ENCODE results near the gene C12orf60. TPM values are rescaled to one million over a fixed set of nuclear protein-coding genes. Genes with fewer than 3 reads are reported as not detected.

Gene C12orf60
- polyA plus RNA-seq, 3 donors = 0.11 to 0.46 TPM; not detected in 1

DNA sequence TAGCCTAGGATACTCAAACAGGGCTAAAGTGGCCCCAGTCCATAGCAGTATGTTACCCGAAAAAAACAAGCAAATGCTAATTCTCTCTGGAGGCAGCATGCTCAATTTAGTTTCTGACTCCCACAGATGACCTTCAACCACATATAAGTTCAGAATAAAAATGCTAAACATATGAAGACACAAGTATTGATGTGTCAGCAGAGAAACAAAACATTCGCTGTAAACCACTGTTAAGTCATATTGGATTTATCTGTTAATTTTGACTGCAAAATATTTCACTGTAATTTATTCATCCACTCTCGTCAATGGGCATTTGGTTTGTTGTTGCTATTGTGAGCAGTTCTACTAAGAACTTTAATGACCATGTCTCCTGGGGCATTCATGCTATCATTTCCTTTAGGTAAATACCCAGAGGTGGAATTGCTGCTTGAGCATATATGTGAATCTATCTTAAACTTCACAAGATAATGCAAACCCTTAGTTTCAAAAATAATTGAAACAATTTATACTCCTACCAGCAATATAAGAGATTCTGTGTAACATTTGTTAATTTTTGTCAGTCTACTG is 36.7 kb upstream of the C12orf60 start:
- no peak overlapping the region for H3K9ac ChIP-seq (ENCODE audit: insufficient read depth, low read length, poor library complexity, severe bottlenecking)
- no peaks in the 10 kb centered on the region for H3K27me3 ChIP-seq (ENCODE audit: control insufficient read depth in 2 of 2, insufficient read depth in 2 of 2, low read length in 2 of 2)
- TF ChIP-seq, protein P1, sequence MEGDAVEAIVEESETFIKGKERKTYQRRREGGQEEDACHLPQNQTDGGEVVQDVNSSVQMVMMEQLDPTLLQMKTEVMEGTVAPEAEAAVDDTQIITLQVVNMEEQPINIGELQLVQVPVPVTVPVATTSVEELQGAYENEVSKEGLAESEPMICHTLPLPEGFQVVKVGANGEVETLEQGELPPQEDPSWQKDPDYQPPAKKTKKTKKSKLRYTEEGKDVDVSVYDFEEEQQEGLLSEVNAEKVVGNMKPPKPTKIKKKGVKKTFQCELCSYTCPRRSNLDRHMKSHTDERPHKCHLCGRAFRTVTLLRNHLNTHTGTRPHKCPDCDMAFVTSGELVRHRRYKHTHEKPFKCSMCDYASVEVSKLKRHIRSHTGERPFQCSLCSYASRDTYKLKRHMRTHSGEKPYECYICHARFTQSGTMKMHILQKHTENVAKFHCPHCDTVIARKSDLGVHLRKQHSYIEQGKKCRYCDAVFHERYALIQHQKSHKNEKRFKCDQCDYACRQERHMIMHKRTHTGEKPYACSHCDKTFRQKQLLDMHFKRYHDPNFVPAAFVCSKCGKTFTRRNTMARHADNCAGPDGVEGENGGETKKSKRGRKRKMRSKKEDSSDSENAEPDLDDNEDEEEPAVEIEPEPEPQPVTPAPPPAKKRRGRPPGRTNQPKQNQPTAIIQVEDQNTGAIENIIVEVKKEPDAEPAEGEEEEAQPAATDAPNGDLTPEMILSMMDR (IDR thresholded peaks at IDR 0.05) = no peak
- Mint-ChIP-seq H3K27me3 (ENCODE audit: low read depth in 3 of 3) (no peaks in the 10 kb centered on the region), H3K4me3 (no peak overlapping the region), H3K9me3 (peaks cover 0 to 7% (median 3%) of the 10 kb centered on the region in 7 donors), H3K36me3 (peaks cover 11 to 14% of the 10 kb centered on the region in 2 donors), H3K27ac (peak overlapping the region in 1 of 7 donors; percentile 39), H3K4me1 (peaks cover 27% of the 10 kb centered on the region)
- H3K36me3 ChIP-seq (replicated peaks in 1 of 2; ENCODE audit: control insufficient read depth in 1 of 2, insufficient read depth in 2 of 2, low read length in 2 of 2) = peaks cover 0 to 4% of the 10 kb centered on the region in 2 donors
- peaks cover 37% of the 10 kb centered on the region for H3K79me2 ChIP-seq (ENCODE audit: insufficient read depth, low read length)
- H3K9me3 ChIP-seq (replicated peaks in 1 of 2; ENCODE audit: control insufficient read depth in 1 of 2, insufficient read depth in 1 of 2, low read length in 2 of 2) = no peaks in the 10 kb centered on the region
- H2AFZ ChIP-seq (ENCODE audit: insufficient read depth, low read depth, low read length, poor library complexity, severe bottlenecking) = no peak overlapping the region
- no peak overlapping the region for H3K4me3 ChIP-seq (replicated peaks in 1 of 3; ENCODE audit: low read depth in 2 of 3, low read length in 3 of 3)
- peaks cover 10% of the 10 kb centered on the region for H4K20me1 ChIP-seq (ENCODE audit: insufficient read depth, low read length)
- H3K4me1 ChIP-seq (ENCODE audit: control insufficient read depth in 1 of 2, insufficient read depth in 2 of 2, low read length in 2 of 2) = peaks cover 18 to 23% of the 10 kb centered on the region in 2 donors
- intact Hi-C loops (cut with micrococcal nuclease) = loop anchor here in 1 of 2 donors (5.0 kb wide), 1 partner anchor 41 kb away; no protein-coding TSS in a partner anchor
- DNase-seq = no peak
- no peak overlapping the region for H3K27ac ChIP-seq (ENCODE audit: low read depth in 1 of 2, low read length in 2 of 2)
- no CpG with 5 or more reads among the region's 3 CpGs for WGBS (ENCODE audit: insufficient coverage)
- H3K4me2 ChIP-seq (replicated peaks; ENCODE audit: extremely low read depth, low read length, poor library complexity, severe bottlenecking) = no peak overlapping the region

DNA sequence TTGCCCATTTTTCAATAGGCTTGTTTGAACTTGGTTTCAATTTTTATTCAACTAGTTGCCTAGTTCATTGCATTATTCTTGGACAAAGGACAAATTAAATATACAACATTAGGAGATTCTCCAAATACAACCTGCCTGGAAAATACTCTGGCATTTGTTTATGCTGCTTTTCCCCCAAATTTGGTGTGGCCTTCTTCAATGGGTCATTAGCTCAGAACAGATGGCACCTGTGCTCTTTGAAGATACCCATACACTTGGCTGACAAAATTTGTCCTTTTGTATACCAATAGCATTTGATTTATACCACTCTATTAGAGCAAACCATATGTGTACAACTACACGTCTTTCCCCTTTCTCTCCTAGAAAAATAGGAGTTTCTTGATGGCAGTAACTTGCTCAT is 35.9 kb upstream of the C12orf60 start:
- TF ChIP-seq, protein P1 (IDR thresholded peaks at IDR 0.05) = no peak
- Histone ChIP-seq H3K4me1 (ENCODE audit: control insufficient read depth in 1 of 2, insufficient read depth in 2 of 2, low read length in 2 of 2) (peaks cover 23 to 28% of the 10 kb centered on the region in 2 donors), H3K4me2 (replicated peaks; ENCODE audit: extremely low read depth, low read length, poor library complexity, severe bottlenecking) (no peak overlapping the region), H3K9ac (ENCODE audit: insufficient read depth, low read length, poor library complexity, severe bottlenecking) (no peak overlapping the region), H3K79me2 (ENCODE audit: insufficient read depth, low read length) (peaks cover 37% of the 10 kb centered on the region), H3K36me3 (replicated peaks in 1 of 2; ENCODE audit: control insufficient read depth in 1 of 2, insufficient read depth in 2 of 2, low read length in 2 of 2) (no peaks in the 10 kb centered on the region), H3K27me3 (ENCODE audit: control insufficient read depth in 2 of 2, insufficient read depth in 2 of 2, low read length in 2 of 2) (no peaks in the 10 kb centered on the region), H4K20me1 (ENCODE audit: insufficient read depth, low read length) (peaks cover 10% of the 10 kb centered on the region), H2AFZ (ENCODE audit: insufficient read depth, low read depth, low read length, poor library complexity, severe bottlenecking) (no peak overlapping the region), H3K4me3 (replicated peaks in 1 of 3; ENCODE audit: low read depth in 2 of 3, low read length in 3 of 3) (no peak overlapping the region), H3K9me3 (replicated peaks in 1 of 2; ENCODE audit: control insufficient read depth in 1 of 2, insufficient read depth in 1 of 2, low read length in 2 of 2) (no peaks in the 10 kb centered on the region), H3K27ac (ENCODE audit: low read depth in 1 of 2, low read length in 2 of 2) (no peak overlapping the region)
- WGBS (ENCODE audit: insufficient coverage) = no CpG with 5 or more reads among the region's 1 CpG
- no peak for DNase-seq
- H3K36me3 Mint-ChIP-seq = peaks cover 6 to 12% of the 10 kb centered on the region in 2 donors
- H3K4me1 Mint-ChIP-seq = peaks cover 32% of the 10 kb centered on the region
- H3K27ac Mint-ChIP-seq = peak overlapping the region in 1 of 7 donors; percentile 45
- peaks cover 0 to 7% (median 2%) of the 10 kb centered on the region in 7 donors for H3K9me3 Mint-ChIP-seq
- H3K27me3 Mint-ChIP-seq (ENCODE audit: low read depth in 3 of 3) = peaks cover 0 to 1% (median 0%) of the 10 kb centered on the region in 3 donors
- no peak overlapping the region for H3K4me3 Mint-ChIP-seq
- intact Hi-C loops (cut with micrococcal nuclease) = loop anchor here in 1 of 2 donors (5.0 kb wide), 1 partner anchor 40 kb away; no protein-coding TSS in a partner anchor

Data from CD14-positive monocyte (primary cell).